ENCODE results near the gene A3GALT2. TPM values are rescaled to one million over a fixed set of nuclear protein-coding genes. Genes with fewer than 3 reads are reported as not detected.

The A3GALT2 gene
- polyA plus RNA-seq, 1 of the 3 experiments (the other 2 are of a cell fraction): 0.07 TPM

GRCh38 chr1:33298623-33299277 lies 22.1 kb downstream of the A3GALT2 start:
- H3K4me2 ChIP-seq: no peak overlapping the region
- H3K36me3 ChIP-seq (replicated peaks in 1 of 2; ENCODE audit: control insufficient read depth in 1 of 2, insufficient read depth in 2 of 2, low read length in 1 of 2): peaks cover 16 to 47% of the 10 kb centered on the region in 2 experiments
- no peaks in the 10 kb centered on the region for H3K9me2 ChIP-seq
- no peak overlapping the region for H2AFZ ChIP-seq (ENCODE audit: low read depth)
- TF ChIP-seq SMC3 (IDR thresholded peaks at IDR 0.05; ENCODE audit: low read depth, low read length): peak; percentile 76
- no peak for TF ChIP-seq RCOR1 (IDR thresholded peaks at IDR 0.05; ENCODE audit: low read length)
- TF ChIP-seq CTCF (IDR thresholded peaks at IDR 0.05): peak; percentile 76
- no peak for TF ChIP-seq YY1 (IDR thresholded peaks at IDR 0.05; ENCODE audit: low read depth)
- peak; percentile 65 for TF ChIP-seq RAD21 (IDR thresholded peaks at IDR 0.05; ENCODE audit: low read length)
- no peaks in the 10 kb centered on the region for H3K4me1 ChIP-seq (ENCODE audit: control insufficient read depth in 1 of 2, insufficient read depth in 2 of 2, low read depth in 1 of 2, low read length in 1 of 2)
- H3K9me3 ChIP-seq: no peaks in the 10 kb centered on the region
- H3K27ac ChIP-seq (ENCODE audit: low read depth in 2 of 2, low read length in 1 of 2): no peak overlapping the region; a peak in 1 of 4 replicates
- CTCF ChIA-PET: interaction anchor here (0.6 to 7.7 kb wide), 19 partner anchors 9 to 314 kb away, joined by 3 to 167 read pairs (median 4); partner anchors contain the start of gene ZSCAN20
- no peaks in the 10 kb centered on the region for H3K27me3 ChIP-seq (ENCODE audit: insufficient read depth)
- no peaks in the 10 kb centered on the region for H3F3A ChIP-seq (replicated peaks; ENCODE audit: insufficient read depth)
- H3K4me3 ChIP-seq (ENCODE audit: low read depth in 2 of 2, low read length in 1 of 2): no peak overlapping the region; a peak in 1 of 4 replicates
- no peaks in the 10 kb centered on the region for H4K20me1 ChIP-seq (ENCODE audit: insufficient read depth)
- DNase-seq: peak; percentile 86
- no peaks in the 10 kb centered on the region for H3K79me2 ChIP-seq (ENCODE audit: insufficient read depth)
- H3K9ac ChIP-seq: no peak overlapping the region
- POLR2A ChIA-PET: no interaction called here
- WGBS (ENCODE audit: low lambda C conversion rate): 84% methylated on average over 13 of the region's 18 CpGs

GRCh38 chr1:33297911-33298622 lies 22.8 kb downstream of the A3GALT2 start:
- WGBS (ENCODE audit: low lambda C conversion rate): 100% methylated on average over 4 of the region's 4 CpGs
- DNase-seq: no peak
- Histone ChIP-seq H3K4me1 (ENCODE audit: control insufficient read depth in 1 of 2, insufficient read depth in 2 of 2, low read depth in 1 of 2, low read length in 1 of 2) (no peaks in the 10 kb centered on the region), H4K20me1 (ENCODE audit: insufficient read depth) (no peaks in the 10 kb centered on the region), H3F3A (replicated peaks; ENCODE audit: insufficient read depth) (no peaks in the 10 kb centered on the region), H3K27ac (ENCODE audit: low read depth in 2 of 2, low read length in 1 of 2) (no peak overlapping the region; a peak in 1 of 4 replicates), H3K9me2 (no peaks in the 10 kb centered on the region), H3K9me3 (no peaks in the 10 kb centered on the region), H3K79me2 (ENCODE audit: insufficient read depth) (no peaks in the 10 kb centered on the region), H3K36me3 (replicated peaks in 1 of 2; ENCODE audit: control insufficient read depth in 1 of 2, insufficient read depth in 2 of 2, low read length in 1 of 2) (peaks cover 16 to 51% of the 10 kb centered on the region in 2 experiments), H3K4me3 (ENCODE audit: low read depth in 2 of 2, low read length in 1 of 2) (no peak overlapping the region), H2AFZ (ENCODE audit: low read depth) (no peak overlapping the region), H3K27me3 (ENCODE audit: insufficient read depth) (no peaks in the 10 kb centered on the region), H3K4me2 (no peak overlapping the region), H3K9ac (no peak overlapping the region)
- ChIA-PET POLR2A (no interaction called here), CTCF (interaction anchor here (0.6 to 7.7 kb wide), 18 partner anchors 8 to 315 kb away, joined by 3 to 167 read pairs (median 5); partner anchors contain the start of gene ZSCAN20)
- TF ChIP-seq RFX5 (IDR thresholded peaks at IDR 0.05; ENCODE audit: low read length) (no peak), TEAD4 (IDR thresholded peaks at IDR 0.05; ENCODE audit: borderline replicate concordance, insufficient read depth) (no peak), PBX3 (IDR thresholded peaks at IDR 0.05) (no peak), MXI1 (IDR thresholded peaks at IDR 0.05; ENCODE audit: low read depth, low read length) (no peak), GABPA (IDR thresholded peaks at IDR 0.05; ENCODE audit: low read depth) (no peak), RAD21 (IDR thresholded peaks at IDR 0.05; ENCODE audit: low read length) (no peak), CHD2 (IDR thresholded peaks at IDR 0.05; ENCODE audit: low read length, partially characterized antibody) (no peak), USF2 (IDR thresholded peaks at IDR 0.05; ENCODE audit: borderline replicate concordance, low read depth, low read length) (no peak), ZBTB33 (IDR thresholded peaks at IDR 0.05; ENCODE audit: borderline replicate concordance, low read depth) (no peak), JUND (IDR thresholded peaks at IDR 0.05) (no peak), IRF3 (IDR thresholded peaks at IDR 0.05; ENCODE audit: low read depth, low read length) (no peak)

Data from SK-N-SH (cell line).